GM12878 (cell line): ENCODE measurements around the gene RGR. TPM values are rescaled to one million over a fixed set of nuclear protein-coding genes. Genes with fewer than 3 reads are reported as not detected.

Source experiments
- ATAC-seq: fragments of 200-7000 bp; cut with Tn5 transposase; 3 replicates; pipeline ENCODE4 v1.9.1; 2020; ENCODE audit warnings: mild to moderate bottlenecking, moderate library complexity
- BruUV-seq: library from RNA; stranded (reverse); fragments of 400-500 nt; replicated peaks from 2 replicates; lab custom pipeline; 2021; lab: Mats Ljungman, UMichigan
- CTCF ChIA-PET: fragments of 300-600 bp; sonication (Branson Sonifier 250); formaldehyde crosslinking; extraction: SDS; loops from one replicate; lab custom pipeline; 2021; ENCODE audit warnings: inconsistent platforms; lab: Yijun Ruan, JAX
- POLR2A ChIA-PET: fragments of 350-600 bp; formaldehyde crosslinking; extraction: SDS; loops from one replicate; lab custom pipeline; 2021; ENCODE audit warnings: inconsistent platforms; lab: Charles Lee
- RAD21 ChIA-PET: fragments of 300-600 bp; sonication (Branson Sonifier 250); formaldehyde crosslinking; loops from one replicate; lab custom pipeline; 2023; ENCODE audit warnings: antibody characterized with exemption; ENCODE audit not compliant: unreplicated experiment; lab: Charles Lee
- SMC1A ChIA-PET: fragments of 300-600 bp; sonication (Branson Sonifier 250); formaldehyde crosslinking; loops from one replicate; lab custom pipeline; 2023; ENCODE audit not compliant: unreplicated experiment, uncharacterized antibody; lab: Charles Lee
- DNase-seq: peaks from one replicate; pipeline ENCODE4 v3.0.0-alpha.2; 2011; ENCODE audit warnings: low read depth, low spot score
- FAIRE-seq: peaks from 3 replicates; lab custom pipeline; 2011; peaks lifted over from hg19 to GRCh38; lab: Jason Lieb, UNC
- H2AFZ ChIP-seq: 2 replicates; pipeline ENCODE4 v1.6.0; 2011; ENCODE audit warnings: low read depth, low read length, control low read depth; ENCODE audit not compliant: control insufficient read depth
- H3K27ac ChIP-seq: 2 replicates; pipeline ENCODE4 v1.5.1; 2011; ENCODE audit warnings: control low read depth; ENCODE audit not compliant: control insufficient read depth, insufficient read depth
- H3K27me3 ChIP-seq, 2 experiments: replicated peaks in 1 of 2; 2 replicates each; pipeline versions ENCODE4 v1.6.0 to v1.6.1; 2011; ENCODE audit warnings: low read length in 1 of 2; ENCODE audit not compliant: control insufficient read depth in 2 of 2, insufficient read depth in 2 of 2
- H3K36me3 ChIP-seq, 2 experiments: 2 replicates each; pipeline ENCODE4 v1.5.1; 2011; ENCODE audit warnings: low read length in 1 of 2; ENCODE audit not compliant: control insufficient read depth in 2 of 2, insufficient read depth in 2 of 2
- H3K4me1 ChIP-seq: 2 replicates; pipeline ENCODE4 v1.6.1; 2011; ENCODE audit warnings: mild to moderate bottlenecking, low read length, moderate library complexity, mixed read lengths; ENCODE audit not compliant: control insufficient read depth, insufficient read depth
- H3K4me2 ChIP-seq: 2 replicates; pipeline ENCODE4 v1.6.0; 2011; ENCODE audit warnings: control low read depth; ENCODE audit not compliant: control insufficient read depth, insufficient read depth
- H3K4me3 ChIP-seq: fragments of 200-600 bp; sonication (generic); 2 replicates; pipeline ENCODE4 v1.5.1; 2016
- H3K79me2 ChIP-seq: 2 replicates; pipeline ENCODE4 v1.6.0; 2011; ENCODE audit warnings: low read length; ENCODE audit not compliant: control insufficient read depth, insufficient read depth
- H3K9ac ChIP-seq: 2 replicates; pipeline ENCODE4 v1.8.0; 2011; ENCODE audit warnings: low read length, control low read depth, mixed read lengths; ENCODE audit not compliant: control insufficient read depth, insufficient read depth
- H3K9me3 ChIP-seq: replicated peaks from 3 replicates; pipeline ENCODE4 v1.5.1; 2011; ENCODE audit warnings: mild to moderate bottlenecking, low read length; ENCODE audit not compliant: control insufficient read depth, insufficient read depth
- H4K20me1 ChIP-seq: 2 replicates; pipeline ENCODE4 v1.6.0; 2011; ENCODE audit not compliant: control insufficient read depth, insufficient read depth
- CREM ChIP-seq: IDR thresholded peaks from 2 replicates; pipeline ENCODE4 v1.6.1; 2014; ENCODE audit warnings: antibody characterized with exemption, low read depth
- E2F8 ChIP-seq: fragments of 450-650 bp; IDR thresholded peaks from 2 replicates; pipeline ENCODE4 v1.6.1; 2018; ENCODE audit warnings: mild to moderate bottlenecking, low read depth, moderate library complexity; ENCODE audit not compliant: partially characterized antibody
- MTA2 ChIP-seq: fragments of 450-650 bp; IDR thresholded peaks from 2 replicates; pipeline ENCODE4 v1.6.1; 2016; ENCODE audit warnings: low read depth, mild to moderate bottlenecking, moderate library complexity
- MXI1 ChIP-seq: fragments of 150-350 bp; IDR thresholded peaks from 2 replicates; pipeline ENCODE4 v1.6.1; 2011; ENCODE audit warnings: low read depth, mild to moderate bottlenecking, inconsistent platforms, low read length, improper control_type of control experiment
- NFXL1 ChIP-seq: fragments of 450-650 bp; IDR thresholded peaks from 2 replicates; pipeline ENCODE4 v1.6.1; 2017; ENCODE audit warnings: antibody characterized with exemption, mild to moderate bottlenecking, borderline replicate concordance
- RUNX3 ChIP-seq: IDR thresholded peaks from 2 replicates; pipeline ENCODE4 v1.6.1; 2012; ENCODE audit warnings: low read length, inconsistent platforms
- WGBS: methylation state at CpG from one replicate; pipeline ENCODE4 v1.1.6; 2016; ENCODE audit warnings: low lambda C conversion rate; ENCODE audit not compliant: insufficient replicate concordance, insufficient coverage; ENCODE audit errors: missing lambda C conversion rate; 5-methylcytosine and 5-hydroxymethylcytosine counted together
- in situ Hi-C: fragments of 300-500 bp; cut with MboI; formaldehyde crosslinking; loops from 9 replicates; pipeline ENCODE4 v1.14.3; 2018; ENCODE audit warnings: mixed read lengths
- intact Hi-C: fragments of 100-400 bp; cut with micrococcal nuclease; formaldehyde crosslinking; loops from one replicate; pipeline ENCODE4 v1.14.2; 2022; ENCODE audit not compliant: unreplicated experiment
- polyA plus RNA-seq, 11 experiments: library from polyadenylated mRNA; depleted of rRNA in 4 of 11; unstranded in 6 of 11; stranded (reverse) in 5 of 11; fragments of >200 nt; fragmentation: Nextera tagmentation in 4 of 11; fragmentation: Illumina TruSeq in 1 of 11; extraction: Ambion mirVana in 4 of 11; extraction: Trizol in 1 of 11; gene quantifications; 1 replicate in 1 of 11; 2 replicates in 10 of 11; pipeline versions ENCODE4 v1.2.1 to v1.2.3, GENCODE V29; 2011 to 2016; ENCODE audit warnings: inconsistent platforms in 2 of 11, missing spikeins in 2 of 11, low read depth in 1 of 11
- total RNA-seq, 4 experiments: library from RNA; depleted of rRNA in 3 of 4; stranded (reverse); fragments of >200 nt in 3 of 4; fragmentation: Illumina TruSeq in 1 of 4; extraction: Trizol in 1 of 4; gene quantifications; 2 replicates each; pipeline versions ENCODE4 v1.2.1 to v1.2.3, GENCODE V29; 2013 to 2021

The RGR gene
- total and polyA plus RNA-seq, 10 of the 15 experiments (the other 5 are each of a cell fraction or from before 2014, with no cell fraction given): not detected

GRCh38 chr10:84298057-84298456 is 53.2 kb downstream of the RGR start (continued):
- no peak for TF ChIP-seq CREM
- no peak for TF ChIP-seq NFXL1
- TF ChIP-seq RUNX3: no peak
- no peak for TF ChIP-seq MTA2
- no peak for TF ChIP-seq E2F8

- no peaks in the 10 kb centered on the region for H4K20me1 ChIP-seq
- in situ Hi-C loops (no loop called here), intact Hi-C loops (no loop called here)
- ATAC-seq (no peak; the same call in 2 of the 3 replicates), FAIRE-seq (no peak), DNase-seq (no peak)
- H3K79me2 ChIP-seq: no peaks in the 10 kb centered on the region
- no peaks in the 10 kb centered on the region for H3K9me3 ChIP-seq
- ChIA-PET RAD21 (no interaction called here), SMC1A (no interaction called here), POLR2A (no interaction called here), CTCF (interaction anchor here (0.8 kb wide), 1 partner anchor 64 kb away, joined by 3 read pairs; no protein-coding TSS in a partner anchor)
- H3K9ac ChIP-seq: no peak overlapping the region
- no peaks in the 10 kb centered on the region for H3K27me3 ChIP-seq
- 0% methylated on average over 2 of the region's 2 CpGs for WGBS
- TF ChIP-seq MXI1: no peak
- H3K4me2 ChIP-seq: no peak overlapping the region
- H3K4me1 ChIP-seq: peaks cover 3% of the 10 kb centered on the region
- no TSS peak for BruUV-seq
- H3K27ac ChIP-seq: no peak overlapping the region
- no peak overlapping the region for H2AFZ ChIP-seq
- no peak overlapping the region for H3K4me3 ChIP-seq
- H3K36me3 ChIP-seq: no peaks in the 10 kb centered on the region
Measured at GRCh38 chr10:84302223-84302622, 57.4 kb downstream of the RGR start.
